ENCODE results near the gene CHPF2.

GRCh38 chr7:151187409-151188251 lies 44.7 kb upstream of the CHPF2 start:
- TF ChIP-seq CTCF (IDR thresholded peaks at IDR 0.05), result no peak
- TF ChIP-seq POLR2A (IDR thresholded peaks at IDR 0.05), result no peak
- no peak for TF ChIP-seq EP300 (IDR thresholded peaks at IDR 0.05)
